Mucosa of stomach (tissue), 1 donor: Measurements from ENCODE around the gene EDA2R.

Experiments
- H3K27me3 ChIP-seq: one replicate; pipeline ENCODE4 v1.7.0; 2013; ENCODE audit warnings: mild to moderate bottlenecking, low read length; ENCODE audit not compliant: control insufficient read depth, insufficient read depth
- H3K36me3 ChIP-seq: one replicate; pipeline ENCODE4 v1.7.0; 2013; ENCODE audit warnings: low read length; ENCODE audit not compliant: control insufficient read depth, insufficient read depth
- H3K4me1 ChIP-seq: one replicate; pipeline ENCODE4 v1.7.0; 2013; ENCODE audit warnings: mild to moderate bottlenecking, low read length; ENCODE audit not compliant: control insufficient read depth, insufficient read depth
- H3K4me3 ChIP-seq: one replicate; pipeline ENCODE4 v1.7.0; 2013; ENCODE audit warnings: low read length
- H3K9ac ChIP-seq: one replicate; pipeline ENCODE4 v1.7.0; 2013; ENCODE audit warnings: mild to moderate bottlenecking, low read length, moderate library complexity
- H3K9me3 ChIP-seq: one replicate; pipeline ENCODE4 v1.7.0; 2013; ENCODE audit warnings: mild to moderate bottlenecking, low read length, moderate library complexity; ENCODE audit not compliant: control insufficient read depth
- donor health status: Pancreatic carcinoma.

Gene EDA2R

GRCh38 chrX:66633541-66633940 is 5.3 kb downstream of the EDA2R start:
- Histone ChIP-seq H3K27me3 (no peaks in the 10 kb centered on the region), H3K36me3 (no peaks in the 10 kb centered on the region), H3K9me3 (no peaks in the 10 kb centered on the region), H3K4me3 (no peak overlapping the region), H3K4me1 (no peaks in the 10 kb centered on the region), H3K9ac (no peak overlapping the region)

GRCh38 chrX:66632981-66633380 is 5.9 kb downstream of the EDA2R start:
- no peaks in the 10 kb centered on the region for H3K9me3 ChIP-seq
- no peaks in the 10 kb centered on the region for H3K36me3 ChIP-seq
- H3K9ac ChIP-seq, result no peak overlapping the region
- H3K4me3 ChIP-seq, result no peak overlapping the region
- H3K27me3 ChIP-seq, result no peaks in the 10 kb centered on the region
- H3K4me1 ChIP-seq, result no peaks in the 10 kb centered on the region

GRCh38 chrX:66632473-66632872 is 6.4 kb downstream of the EDA2R start:
- H3K9ac ChIP-seq, result no peak overlapping the region
- no peaks in the 10 kb centered on the region for H3K27me3 ChIP-seq
- H3K36me3 ChIP-seq, result no peaks in the 10 kb centered on the region
- no peaks in the 10 kb centered on the region for H3K4me1 ChIP-seq
- no peak overlapping the region for H3K4me3 ChIP-seq
- no peaks in the 10 kb centered on the region for H3K9me3 ChIP-seq

GRCh38 chrX:66625525-66625924 is 13.4 kb downstream of the EDA2R start:
- no peak overlapping the region for H3K4me3 ChIP-seq
- H3K27me3 ChIP-seq, result no peaks in the 10 kb centered on the region
- no peaks in the 10 kb centered on the region for H3K9me3 ChIP-seq
- H3K4me1 ChIP-seq, result no peaks in the 10 kb centered on the region
- H3K9ac ChIP-seq, result no peak overlapping the region
- H3K36me3 ChIP-seq, result no peaks in the 10 kb centered on the region

GRCh38 chrX:66622209-66622608 is 16.7 kb downstream of the EDA2R start:
- Histone ChIP-seq H3K9me3 (no peaks in the 10 kb centered on the region), H3K9ac (no peak overlapping the region), H3K4me3 (no peak overlapping the region), H3K27me3 (no peaks in the 10 kb centered on the region), H3K4me1 (no peaks in the 10 kb centered on the region), H3K36me3 (no peaks in the 10 kb centered on the region)

- Histone ChIP-seq H3K9me3 (no peaks in the 10 kb centered on the region), H3K4me3 (no peak overlapping the region), H3K36me3 (no peaks in the 10 kb centered on the region), H3K9ac (no peak overlapping the region), H3K4me1 (no peaks in the 10 kb centered on the region), H3K27me3 (no peaks in the 10 kb centered on the region)
These were observed 21.9 kb downstream of the EDA2R start for GRCh38 chrX:66616944-66617343.

GRCh38 chrX:66602381-66602938 is 36.4 kb downstream of the EDA2R start:
- H3K9ac ChIP-seq, result no peak overlapping the region
- no peaks in the 10 kb centered on the region for H3K36me3 ChIP-seq
- no peaks in the 10 kb centered on the region for H3K27me3 ChIP-seq
- H3K9me3 ChIP-seq, result no peaks in the 10 kb centered on the region
- no peaks in the 10 kb centered on the region for H3K4me1 ChIP-seq
- no peak overlapping the region for H3K4me3 ChIP-seq

GRCh38 chrX:66601522-66601921 is 37.4 kb downstream of the EDA2R start:
- H3K27me3 ChIP-seq, result no peaks in the 10 kb centered on the region
- no peak overlapping the region for H3K4me3 ChIP-seq
- H3K9ac ChIP-seq, result no peak overlapping the region
- no peaks in the 10 kb centered on the region for H3K36me3 ChIP-seq
- H3K9me3 ChIP-seq, result no peaks in the 10 kb centered on the region
- no peaks in the 10 kb centered on the region for H3K4me1 ChIP-seq

GRCh38 chrX:66579219-66579618 is 59.7 kb downstream of the EDA2R start:
- H3K4me3 ChIP-seq, result no peak overlapping the region
- H3K27me3 ChIP-seq, result no peaks in the 10 kb centered on the region
- H3K36me3 ChIP-seq, result no peaks in the 10 kb centered on the region
- H3K9me3 ChIP-seq, result no peaks in the 10 kb centered on the region
- H3K9ac ChIP-seq, result no peak overlapping the region
- H3K4me1 ChIP-seq, result no peaks in the 10 kb centered on the region

- Histone ChIP-seq H3K27me3 (no peaks in the 10 kb centered on the region), H3K4me1 (no peaks in the 10 kb centered on the region), H3K36me3 (no peaks in the 10 kb centered on the region), H3K9ac (no peak overlapping the region), H3K4me3 (no peak overlapping the region), H3K9me3 (no peaks in the 10 kb centered on the region)
These were observed 84.9 kb downstream of the EDA2R start for GRCh38 chrX:66553973-66554372.

- Histone ChIP-seq H3K4me3 (no peak overlapping the region), H3K27me3 (no peaks in the 10 kb centered on the region)
These were observed 91.0 kb downstream of the EDA2R start for GRCh38 chrX:66547847-66548369.

More at GRCh38 chrX:66547847-66548369, 91.0 kb downstream of the EDA2R start:
- Histone ChIP-seq H3K4me1 (no peaks in the 10 kb centered on the region), H3K9ac (no peak overlapping the region), H3K36me3 (no peaks in the 10 kb centered on the region), H3K9me3 (no peaks in the 10 kb centered on the region)
